GM18526 (cell line): ENCODE results near the gene LRRK1.

ENCODE experiments used
- POLR2A ChIP-seq: IDR thresholded peaks from 3 replicates; pipeline ENCODE4 v1.6.1; 2011; ENCODE audit not compliant: insufficient read length; ENCODE audit errors: extremely low read depth

Gene LRRK1

DNA sequence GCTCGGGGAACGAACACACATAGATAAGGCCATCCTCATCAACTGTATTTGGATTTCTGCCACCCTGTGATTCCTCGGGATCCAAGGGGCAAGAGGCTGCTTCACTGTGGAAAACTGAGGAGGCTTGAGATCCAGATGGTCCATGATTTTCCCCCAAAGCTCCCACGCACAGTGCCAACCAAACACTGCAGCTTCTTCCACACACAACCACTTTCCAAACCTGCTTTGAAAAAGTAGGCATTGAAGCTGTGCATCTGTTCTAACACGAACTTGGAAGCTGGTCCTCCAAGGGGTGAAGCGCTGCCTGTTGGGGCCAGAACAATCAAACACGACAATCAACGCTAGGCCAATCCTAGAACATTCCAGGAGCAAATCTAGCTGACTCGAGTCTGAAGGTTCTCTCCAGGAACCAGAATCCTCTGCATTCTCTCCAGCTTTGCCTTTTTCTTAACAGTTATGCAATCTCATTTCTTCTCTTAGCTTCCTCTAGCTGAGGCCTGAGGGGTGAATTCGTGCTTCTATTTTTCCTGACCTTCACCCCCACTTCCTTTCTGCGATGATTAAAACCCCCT lies 104.4 kb downstream of the LRRK1 start:
- no peak for TF ChIP-seq POLR2A

DNA sequence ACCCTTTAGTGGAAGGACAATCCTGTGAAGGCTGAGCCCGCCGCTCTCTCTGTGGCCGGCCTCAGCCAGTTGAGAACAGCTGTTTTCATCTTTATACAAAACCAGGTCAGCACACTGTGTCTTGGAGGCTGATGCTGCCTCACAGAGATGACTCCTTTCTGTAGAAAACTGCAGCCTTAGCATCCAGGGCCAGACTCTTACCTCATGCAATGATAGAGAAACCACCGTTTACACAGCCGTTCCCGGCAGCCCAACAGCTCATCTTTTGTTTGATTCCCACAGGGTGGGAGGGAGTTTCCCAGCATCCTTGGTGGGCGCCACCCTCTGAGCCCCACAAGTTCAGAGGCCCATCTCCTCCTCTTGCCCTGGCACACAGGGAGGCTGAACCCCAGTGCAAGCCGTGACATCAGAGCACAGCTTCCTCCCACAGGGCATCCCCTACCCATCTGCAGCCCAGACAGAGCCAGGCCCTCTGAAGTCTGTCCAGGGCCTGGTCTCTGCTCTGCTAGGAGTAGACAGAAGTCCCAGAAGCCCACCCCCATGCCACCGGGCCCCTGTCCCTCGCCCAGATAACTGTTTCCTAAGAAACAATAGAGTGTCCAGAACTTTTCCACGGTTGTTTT lies 105.0 kb downstream of the LRRK1 start:
- no peak for TF ChIP-seq POLR2A

DNA sequence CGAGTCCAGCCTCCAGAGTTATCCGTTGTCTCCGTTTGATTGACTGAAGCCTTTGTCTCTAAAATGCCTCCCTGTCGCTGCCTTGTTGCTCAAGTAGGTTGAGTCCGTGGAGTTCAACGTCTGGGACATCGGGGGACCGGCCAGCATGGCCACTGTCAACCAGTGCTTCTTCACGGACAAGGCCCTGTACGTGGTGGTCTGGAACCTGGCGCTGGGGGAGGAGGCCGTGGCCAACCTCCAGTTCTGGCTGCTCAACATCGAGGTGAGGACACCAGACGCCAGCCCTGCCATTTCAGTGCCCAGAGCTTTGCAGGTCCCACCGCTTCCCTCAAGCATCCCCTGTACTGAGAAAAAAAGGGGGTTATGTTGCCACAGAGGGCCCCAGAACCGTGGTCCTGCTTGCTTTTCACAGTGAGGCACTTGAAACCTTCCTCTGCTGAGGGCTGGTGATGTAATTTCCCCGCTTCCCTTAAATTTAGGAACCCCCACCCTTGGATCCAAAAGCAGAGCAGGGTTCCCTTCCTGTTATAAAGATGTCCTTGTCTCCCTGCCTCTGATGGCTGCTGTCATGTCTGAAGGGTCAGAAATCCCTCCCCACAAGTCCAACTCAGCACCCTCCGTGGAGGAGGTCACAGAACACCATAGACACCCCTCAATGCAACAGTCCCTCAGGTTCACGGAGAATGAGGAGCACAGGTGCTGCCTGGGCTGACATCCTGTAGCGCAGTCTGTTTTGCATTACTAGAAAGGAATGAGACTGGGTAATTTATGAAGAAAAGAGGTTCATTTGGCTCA lies 105.7 kb downstream of the LRRK1 start:
- TF ChIP-seq POLR2A = no peak

DNA sequence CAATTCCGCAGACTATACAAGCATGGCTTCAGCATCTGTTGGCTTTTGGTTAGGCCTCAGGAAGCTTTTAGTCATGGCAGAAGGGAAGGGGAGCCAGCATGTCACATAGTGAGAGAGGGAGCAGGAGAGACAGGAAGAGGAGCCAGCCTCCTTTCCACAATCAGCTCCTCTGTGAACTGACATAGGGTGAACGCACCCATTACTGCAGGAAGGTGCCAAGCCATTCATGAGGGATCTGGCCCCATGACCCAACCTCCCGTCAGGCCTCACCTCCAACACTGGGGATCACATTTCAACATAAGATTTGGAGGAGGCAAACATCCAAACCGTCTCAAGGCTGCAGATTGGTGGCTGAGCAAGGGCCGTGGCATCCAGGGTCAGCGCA lies 106.3 kb downstream of the LRRK1 start:
- no peak for TF ChIP-seq POLR2A

DNA sequence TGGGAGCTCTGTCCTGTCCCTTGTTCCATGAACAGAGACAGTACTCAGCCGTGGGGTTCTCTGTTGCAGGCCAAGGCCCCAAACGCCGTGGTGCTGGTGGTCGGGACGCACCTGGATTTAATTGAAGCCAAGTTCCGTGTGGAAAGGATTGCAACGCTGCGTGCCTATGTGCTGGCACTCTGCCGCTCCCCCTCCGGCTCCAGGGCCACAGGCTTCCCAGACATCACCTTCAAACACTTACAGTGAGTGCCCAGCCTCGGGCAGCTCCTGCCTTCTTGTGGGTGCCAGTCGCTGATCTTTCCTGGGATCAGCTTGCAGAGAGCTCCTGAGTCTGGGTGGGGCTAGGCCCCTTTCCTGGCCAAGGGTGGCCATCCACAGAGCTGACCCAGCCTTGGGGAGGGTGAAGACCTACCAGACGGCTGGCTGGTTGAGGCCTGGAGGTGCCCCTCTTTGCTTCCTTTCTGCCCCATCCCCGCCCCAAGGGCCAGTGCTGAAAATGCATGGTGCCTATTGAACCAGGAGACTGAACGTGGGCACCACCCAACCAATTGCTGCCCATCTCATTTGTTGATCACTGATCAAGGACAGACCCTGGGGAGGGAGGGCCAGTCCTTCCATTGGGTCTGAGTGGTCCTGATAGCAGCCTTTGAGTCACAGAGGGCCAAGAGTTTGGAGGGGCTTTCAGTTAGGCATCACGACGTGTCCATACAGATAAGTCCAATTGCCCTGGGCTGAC lies 106.9 kb downstream of the LRRK1 start:
- no peak for TF ChIP-seq POLR2A

DNA sequence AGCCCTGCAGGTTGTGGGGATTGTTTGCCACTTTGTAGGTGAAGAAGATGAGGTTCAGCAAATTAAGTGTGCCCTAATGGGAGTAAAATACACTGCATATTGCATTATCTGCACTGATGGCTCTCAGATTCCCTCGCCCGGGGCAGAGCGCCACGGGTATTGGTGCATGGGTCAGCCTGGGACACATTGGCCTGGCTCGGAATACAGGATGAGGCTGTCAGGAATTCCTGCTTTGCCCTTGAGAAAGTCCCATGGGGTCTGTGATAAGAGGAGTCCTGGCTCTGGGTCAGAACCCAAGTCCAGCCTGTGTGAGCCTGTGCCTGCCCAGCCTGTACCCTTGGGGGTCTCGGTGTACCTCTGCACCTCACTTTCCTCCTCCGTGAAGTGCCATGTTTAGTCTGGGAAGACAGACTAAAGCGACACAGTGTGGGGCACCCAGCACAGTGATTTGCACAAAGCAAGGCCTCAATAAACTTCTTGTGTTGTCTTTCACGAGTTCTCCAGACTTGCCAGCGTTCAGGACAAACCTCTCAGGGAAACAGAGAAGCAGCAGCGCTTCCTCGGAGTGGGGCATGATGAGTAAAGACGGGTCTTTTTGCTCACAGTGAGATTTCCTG lies 107.6 kb downstream of the LRRK1 start:
- TF ChIP-seq POLR2A = no peak

DNA sequence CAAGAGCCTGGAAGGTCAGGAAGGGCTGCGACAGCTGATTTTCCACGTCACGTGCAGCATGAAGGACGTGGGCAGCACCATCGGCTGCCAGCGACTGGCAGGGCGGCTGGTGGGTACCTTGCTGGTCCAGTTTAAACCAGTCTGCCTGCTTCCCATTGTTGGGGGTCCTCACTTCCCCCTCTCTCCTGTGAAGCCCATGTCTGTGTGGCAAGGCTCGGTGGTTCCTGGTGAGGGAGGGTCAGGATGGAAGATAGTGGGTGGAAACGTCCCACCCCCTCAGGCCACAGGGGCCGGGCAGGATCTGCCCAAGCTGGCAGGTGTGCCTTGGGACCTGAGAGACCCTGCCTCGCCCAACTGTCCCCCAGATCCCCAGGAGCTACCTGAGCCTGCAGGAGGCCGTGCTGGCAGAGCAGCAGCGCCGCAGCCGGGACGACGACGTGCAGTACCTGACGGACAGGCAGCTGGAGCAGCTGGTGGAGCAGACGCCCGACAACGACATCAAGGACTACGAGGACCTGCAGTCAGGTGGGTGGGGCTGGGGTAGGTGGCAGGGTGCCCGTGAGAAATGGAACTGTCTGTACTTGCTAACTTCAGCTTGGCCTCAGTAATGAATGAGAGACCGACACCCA lies 108.2 kb downstream of the LRRK1 start:
- no peak for TF ChIP-seq POLR2A

DNA sequence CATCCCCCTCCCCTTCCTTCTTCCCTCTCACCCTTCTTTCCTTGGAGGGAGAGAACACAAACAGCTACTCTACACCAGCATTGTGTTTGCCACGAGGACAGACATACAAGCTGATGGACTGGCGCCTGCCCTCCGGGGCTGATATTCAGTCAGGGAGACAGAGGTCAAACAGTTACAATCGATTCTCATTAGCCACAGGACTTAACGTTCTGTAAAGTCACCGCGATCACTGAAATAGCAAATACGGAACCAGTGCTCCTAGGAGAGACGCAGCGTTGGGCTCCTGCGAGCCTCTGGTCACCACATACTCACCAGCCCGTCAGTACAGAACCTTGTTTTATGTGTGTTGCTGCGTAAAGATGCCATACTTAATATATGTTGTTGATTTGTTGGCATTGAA lies 108.8 kb downstream of the LRRK1 start:
- TF ChIP-seq POLR2A = no peak

DNA sequence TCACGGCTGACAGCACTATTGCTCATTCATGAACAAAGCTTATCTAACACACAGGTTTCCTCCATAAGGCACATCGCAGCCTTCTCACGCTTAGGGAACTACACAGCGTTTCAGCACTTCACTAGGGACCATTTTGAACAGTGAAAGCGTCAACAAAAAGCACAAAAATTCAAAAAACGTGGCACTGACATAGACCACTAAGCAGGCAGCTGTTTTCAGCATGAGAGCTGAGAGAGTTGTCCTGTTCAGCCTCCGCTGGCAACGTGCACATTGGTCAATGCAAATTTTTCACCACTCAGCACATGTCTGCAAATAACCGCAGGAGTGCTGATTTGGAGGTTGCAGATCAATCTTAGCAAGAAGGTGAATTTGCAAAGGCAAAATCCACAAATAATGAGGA lies 109.2 kb downstream of the LRRK1 start:
- no peak for TF ChIP-seq POLR2A

DNA sequence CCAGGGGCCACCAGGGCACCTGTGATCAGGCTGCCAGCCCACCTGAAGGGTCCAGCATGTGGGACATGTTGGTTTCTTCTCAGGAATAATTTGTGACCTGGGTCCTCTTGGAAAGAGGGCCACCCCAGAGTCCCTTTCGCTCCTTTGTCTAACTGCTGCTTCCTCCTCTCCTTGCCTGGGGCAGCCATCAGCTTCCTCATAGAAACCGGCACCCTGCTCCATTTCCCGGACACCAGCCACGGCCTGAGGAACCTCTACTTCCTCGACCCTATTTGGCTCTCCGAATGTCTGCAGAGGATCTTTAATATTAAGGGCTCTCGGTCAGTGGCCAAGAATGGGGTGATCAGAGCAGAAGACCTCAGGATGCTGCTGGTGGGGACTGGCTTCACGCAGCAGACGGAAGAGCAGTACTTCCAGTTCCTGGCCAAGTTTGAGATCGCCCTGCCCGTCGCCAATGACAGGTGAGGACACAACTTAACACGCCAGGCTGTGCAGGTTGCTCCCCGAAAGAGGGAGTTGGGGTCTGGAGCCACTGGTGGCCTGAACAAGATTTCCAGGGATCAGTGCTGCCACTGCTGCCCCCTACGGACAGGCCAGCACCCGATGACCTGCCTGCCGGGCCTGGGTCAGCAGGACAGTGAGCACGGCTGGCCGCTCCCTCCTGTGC lies 109.7 kb downstream of the LRRK1 start:
- no peak for TF ChIP-seq POLR2A

DNA sequence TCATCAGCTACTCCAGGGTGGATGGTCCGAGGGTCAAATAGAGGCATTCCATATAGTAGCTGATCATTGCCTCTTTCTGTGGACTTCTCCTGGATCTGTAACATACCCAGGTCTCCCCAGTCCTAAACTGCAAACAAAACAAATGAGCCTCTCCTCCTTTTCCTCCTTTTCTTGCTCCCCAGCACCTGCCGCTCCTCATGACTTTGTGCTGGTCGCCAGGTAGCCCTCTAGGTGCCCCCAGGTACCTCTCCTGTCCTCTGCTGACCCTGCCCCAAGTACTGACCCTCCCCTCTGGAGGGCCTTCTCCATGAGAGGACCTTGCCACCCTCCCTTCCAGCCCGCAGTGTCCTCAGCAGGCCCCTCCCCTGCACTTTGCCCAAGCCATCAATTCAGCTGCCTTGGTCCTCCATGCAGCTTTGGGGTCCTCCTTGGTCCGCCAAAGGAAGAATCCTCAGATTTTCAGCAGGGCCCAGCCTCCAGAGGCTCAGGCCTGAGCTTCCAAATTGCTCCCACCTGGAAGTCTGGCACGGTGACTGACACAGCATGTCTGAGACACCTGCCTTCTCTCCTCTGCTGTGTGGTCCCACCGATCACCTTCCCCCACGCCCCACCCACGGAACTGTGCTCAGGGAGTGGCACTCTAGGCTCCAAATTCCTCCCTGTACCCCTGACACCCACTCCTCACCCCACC lies 111.0 kb downstream of the LRRK1 start:
- TF ChIP-seq POLR2A = no peak

DNA sequence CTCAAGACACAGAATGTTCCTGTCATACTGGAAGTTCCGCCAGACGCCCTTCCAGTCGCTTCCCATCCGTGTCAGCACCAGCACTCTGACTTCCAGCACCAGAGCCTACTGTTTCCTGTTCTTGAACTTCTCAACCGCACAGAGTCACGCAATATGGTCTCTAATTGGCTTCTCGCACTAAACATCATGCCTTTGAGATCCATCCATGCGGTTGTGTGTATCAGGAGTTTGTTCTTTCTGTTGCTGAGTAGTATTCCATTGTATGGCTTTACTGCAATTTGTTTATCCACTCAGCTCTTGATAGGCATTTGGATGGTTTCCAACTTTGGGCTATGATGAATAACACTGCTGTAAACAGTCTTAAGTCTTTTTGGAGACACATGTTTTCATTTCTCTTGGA lies 112.1 kb downstream of the LRRK1 start:
- TF ChIP-seq POLR2A = no peak

DNA sequence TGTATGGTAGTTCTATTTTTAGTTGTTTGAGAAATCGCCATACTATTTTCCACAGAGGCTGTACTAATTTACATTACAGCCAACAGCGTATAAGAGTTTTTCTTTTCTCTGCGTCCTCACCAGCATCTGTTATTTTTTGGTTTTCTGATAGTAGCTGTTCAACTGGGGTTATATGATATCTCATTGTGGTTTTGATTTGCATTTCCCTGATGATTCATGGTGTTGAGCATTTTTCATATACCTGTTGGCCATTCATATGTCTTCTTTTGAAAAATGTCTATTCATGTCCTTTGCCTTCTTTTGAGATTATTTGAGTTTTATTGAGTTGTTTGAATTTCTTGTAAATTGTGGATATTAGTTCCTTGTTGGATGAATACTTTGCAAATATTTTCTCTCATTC lies 114.6 kb downstream of the LRRK1 start:
- no peak for TF ChIP-seq POLR2A

DNA sequence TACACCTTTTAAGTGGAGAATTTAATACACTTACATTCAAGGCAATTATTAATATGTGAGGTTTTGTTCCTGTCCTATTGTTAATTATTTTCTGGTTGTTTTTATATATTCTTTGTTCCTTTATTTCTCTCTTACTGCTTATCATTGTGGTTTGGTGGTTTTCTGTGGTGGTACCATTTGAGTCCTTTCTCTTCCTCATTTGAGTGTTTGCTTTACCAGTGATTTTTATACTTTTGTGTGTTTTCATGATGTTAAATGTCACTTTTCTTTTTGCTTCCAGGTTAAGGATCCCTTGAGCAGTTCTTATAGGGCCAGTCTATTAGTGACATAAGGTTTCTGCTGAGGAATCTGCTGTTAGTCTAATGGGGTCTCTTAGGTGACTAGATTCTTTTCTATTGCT lies 116.5 kb downstream of the LRRK1 start:
- no peak for TF ChIP-seq POLR2A
